GM18907 (cell line): Measurements from ENCODE around the gene HERC5.
"Not testable (repeated sequence)": the region's sequence is repeated elsewhere in the genome, so short reads cannot be mapped to it uniquely, and the experiment has no call there.

Source experiments
- ATAC-seq: cut with Tn5 transposase; IDR thresholded peaks from one replicate; pipeline ENCODE4 v1.9.1; 2021; ENCODE audit warnings: mild to moderate bottlenecking, moderate library complexity; ENCODE audit not compliant: unreplicated experiment

HERC5 gene

GRCh38 chr4:88456670-88457306 lies at the start of gene HERC5:
Gene HERC5, plus strand, starts transcription at chr4:88457119. Its CDS starts 151 bp downstream, at chr4:88457270.
- ATAC-seq, result peak; percentile 93

GRCh38 chr4:88409206-88409605 lies 47.7 kb upstream of the HERC5 start:
- ATAC-seq, result no peak

GRCh38 chr4:88409789-88410188 lies 47.1 kb upstream of the HERC5 start:
- ATAC-seq, result no peak

- peak; percentile 65 for ATAC-seq
These were observed 45.3 kb upstream of the HERC5 start for GRCh38 chr4:88411491-88412096.

- ATAC-seq, result no peak
These were observed 43.1 kb upstream of the HERC5 start for GRCh38 chr4:88413801-88414200.

GRCh38 chr4:88414755-88415154 lies 42.2 kb upstream of the HERC5 start:
- ATAC-seq, result no peak

GRCh38 chr4:88415982-88416381 lies 40.9 kb upstream of the HERC5 start:
- ATAC-seq, result no peak

GRCh38 chr4:88418411-88418810 lies 38.5 kb upstream of the HERC5 start:
- no peak for ATAC-seq

GRCh38 chr4:88419874-88420273 lies 37.0 kb upstream of the HERC5 start:
- ATAC-seq, result no peak

GRCh38 chr4:88420844-88421243 lies 36.1 kb upstream of the HERC5 start:
- no peak for ATAC-seq

- no peak for ATAC-seq
These were observed 34.5 kb upstream of the HERC5 start for GRCh38 chr4:88422403-88422802.

GRCh38 chr4:88429401-88429800 lies 27.5 kb upstream of the HERC5 start:
- ATAC-seq, result no peak

GRCh38 chr4:88435987-88436693 lies 20.8 kb upstream of the HERC5 start:
- no peak for ATAC-seq

GRCh38 chr4:88437873-88438272 lies 19.0 kb upstream of the HERC5 start:
- ATAC-seq, result not testable (repeated sequence)

GRCh38 chr4:88439161-88439760 lies 17.7 kb upstream of the HERC5 start:
- no peak for ATAC-seq

- no peak for ATAC-seq
These were observed 16.8 kb upstream of the HERC5 start for GRCh38 chr4:88440146-88440545.

GRCh38 chr4:88441696-88442095 lies 15.2 kb upstream of the HERC5 start:
- ATAC-seq, result no peak

- no peak for ATAC-seq
These were observed 14.2 kb upstream of the HERC5 start for GRCh38 chr4:88442689-88443191.

- no peak for ATAC-seq
These were observed 13.4 kb upstream of the HERC5 start for GRCh38 chr4:88443486-88443885.

GRCh38 chr4:88445252-88445651 lies 11.7 kb upstream of the HERC5 start:
- no peak for ATAC-seq

- ATAC-seq, result no peak
These were observed 10.8 kb upstream of the HERC5 start for GRCh38 chr4:88446124-88446523.
